ENCODE measurements around the gene SUZ12. TPM values are rescaled to one million over a fixed set of nuclear protein-coding genes. Genes with fewer than 3 reads are reported as not detected.

SUZ12 gene
- total and polyA plus RNA-seq, 2 experiments from 2014 or later, result 22.3 to 39.8 TPM

DNA sequence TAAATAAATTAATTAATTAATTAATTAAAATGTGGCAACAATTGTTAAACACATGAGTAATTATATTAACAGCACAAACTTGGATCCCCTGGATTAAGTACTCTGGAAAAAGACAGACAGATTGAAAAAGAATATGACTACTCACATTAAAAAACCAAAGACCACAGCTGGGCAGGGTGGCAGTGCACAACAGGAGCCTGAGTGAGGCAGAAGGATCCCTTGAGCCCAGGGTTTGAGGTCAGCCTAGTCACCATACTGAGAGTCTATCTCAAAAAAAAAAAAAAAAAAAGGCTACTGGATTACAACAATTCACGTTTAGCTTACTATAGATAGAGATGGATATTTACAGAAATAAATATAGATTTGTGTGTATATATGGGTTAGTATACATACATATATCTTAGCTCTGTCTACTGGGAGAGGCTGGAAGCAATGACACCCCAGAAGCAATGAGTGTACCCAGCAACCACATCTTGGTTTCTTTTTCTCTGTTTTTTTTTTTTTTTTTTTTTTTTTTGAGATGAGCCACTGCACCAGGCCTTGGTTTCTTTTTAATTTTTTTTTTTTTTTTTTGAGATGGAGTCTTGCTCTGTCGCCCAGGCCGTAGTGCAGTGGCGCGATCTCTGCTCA is 10.6 kb upstream of the SUZ12 start (continued):
- TF ChIP-seq, protein P1, sequence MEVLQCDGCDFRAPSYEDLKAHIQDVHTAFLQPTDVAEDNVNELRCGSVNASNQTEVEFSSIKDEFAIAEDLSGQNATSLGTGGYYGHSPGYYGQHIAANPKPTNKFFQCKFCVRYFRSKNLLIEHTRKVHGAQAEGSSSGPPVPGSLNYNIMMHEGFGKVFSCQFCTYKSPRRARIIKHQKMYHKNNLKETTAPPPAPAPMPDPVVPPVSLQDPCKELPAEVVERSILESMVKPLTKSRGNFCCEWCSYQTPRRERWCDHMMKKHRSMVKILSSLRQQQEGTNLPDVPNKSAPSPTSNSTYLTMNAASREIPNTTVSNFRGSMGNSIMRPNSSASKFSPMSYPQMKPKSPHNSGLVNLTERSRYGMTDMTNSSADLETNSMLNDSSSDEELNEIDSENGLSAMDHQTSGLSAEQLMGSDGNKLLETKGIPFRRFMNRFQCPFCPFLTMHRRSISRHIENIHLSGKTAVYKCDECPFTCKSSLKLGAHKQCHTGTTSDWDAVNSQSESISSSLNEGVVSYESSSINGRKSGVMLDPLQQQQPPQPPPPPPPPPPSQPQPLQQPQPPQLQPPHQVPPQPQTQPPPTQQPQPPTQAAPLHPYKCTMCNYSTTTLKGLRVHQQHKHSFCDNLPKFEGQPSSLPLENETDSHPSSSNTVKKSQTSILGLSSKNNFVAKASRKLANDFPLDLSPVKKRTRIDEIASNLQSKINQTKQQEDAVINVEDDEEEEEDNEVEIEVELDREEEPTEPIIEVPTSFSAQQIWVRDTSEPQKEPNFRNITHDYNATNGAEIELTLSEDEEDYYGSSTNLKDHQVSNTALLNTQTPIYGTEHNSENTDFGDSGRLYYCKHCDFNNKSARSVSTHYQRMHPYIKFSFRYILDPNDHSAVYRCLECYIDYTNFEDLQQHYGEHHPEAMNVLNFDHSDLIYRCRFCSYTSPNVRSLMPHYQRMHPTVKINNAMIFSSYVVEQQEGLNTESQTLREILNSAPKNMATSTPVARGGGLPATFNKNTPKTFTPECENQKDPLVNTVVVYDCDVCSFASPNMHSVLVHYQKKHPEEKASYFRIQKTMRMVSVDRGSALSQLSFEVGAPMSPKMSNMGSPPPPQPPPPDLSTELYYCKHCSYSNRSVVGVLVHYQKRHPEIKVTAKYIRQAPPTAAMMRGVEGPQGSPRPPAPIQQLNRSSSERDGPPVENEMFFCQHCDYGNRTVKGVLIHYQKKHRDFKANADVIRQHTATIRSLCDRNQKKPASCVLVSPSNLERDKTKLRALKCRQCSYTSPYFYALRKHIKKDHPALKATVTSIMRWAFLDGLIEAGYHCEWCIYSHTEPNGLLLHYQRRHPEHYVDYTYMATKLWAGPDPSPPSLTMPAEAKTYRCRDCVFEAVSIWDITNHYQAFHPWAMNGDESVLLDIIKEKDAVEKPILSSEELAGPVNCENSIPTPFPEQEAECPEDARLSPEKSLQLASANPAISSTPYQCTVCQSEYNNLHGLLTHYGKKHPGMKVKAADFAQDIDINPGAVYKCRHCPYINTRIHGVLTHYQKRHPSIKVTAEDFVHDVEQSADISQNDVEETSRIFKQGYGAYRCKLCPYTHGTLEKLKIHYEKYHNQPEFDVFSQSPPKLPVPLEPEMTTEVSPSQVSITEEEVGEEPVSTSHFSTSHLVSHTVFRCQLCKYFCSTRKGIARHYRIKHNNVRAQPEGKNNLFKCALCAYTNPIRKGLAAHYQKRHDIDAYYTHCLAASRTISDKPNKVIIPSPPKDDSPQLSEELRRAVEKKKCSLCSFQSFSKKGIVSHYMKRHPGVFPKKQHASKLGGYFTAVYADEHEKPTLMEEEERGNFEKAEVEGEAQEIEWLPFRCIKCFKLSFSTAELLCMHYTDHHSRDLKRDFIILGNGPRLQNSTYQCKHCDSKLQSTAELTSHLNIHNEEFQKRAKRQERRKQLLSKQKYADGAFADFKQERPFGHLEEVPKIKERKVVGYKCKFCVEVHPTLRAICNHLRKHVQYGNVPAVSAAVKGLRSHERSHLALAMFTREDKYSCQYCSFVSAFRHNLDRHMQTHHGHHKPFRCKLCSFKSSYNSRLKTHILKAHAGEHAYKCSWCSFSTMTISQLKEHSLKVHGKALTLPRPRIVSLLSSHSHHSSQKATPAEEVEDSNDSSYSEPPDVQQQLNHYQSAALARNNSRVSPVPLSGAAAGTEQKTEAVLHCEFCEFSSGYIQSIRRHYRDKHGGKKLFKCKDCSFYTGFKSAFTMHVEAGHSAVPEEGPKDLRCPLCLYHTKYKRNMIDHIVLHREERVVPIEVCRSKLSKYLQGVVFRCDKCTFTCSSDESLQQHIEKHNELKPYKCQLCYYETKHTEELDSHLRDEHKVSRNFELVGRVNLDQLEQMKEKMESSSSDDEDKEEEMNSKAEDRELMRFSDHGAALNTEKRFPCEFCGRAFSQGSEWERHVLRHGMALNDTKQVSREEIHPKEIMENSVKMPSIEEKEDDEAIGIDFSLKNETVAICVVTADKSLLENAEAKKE (CRISPR knock-in tag; IDR thresholded peaks at IDR 0.05), result no peak
- no peak for TF ChIP-seq REST (IDR thresholded peaks at IDR 0.05; ENCODE audit: unreplicated experiment)
- TF ChIP-seq POLR2AphosphoS5 (IDR thresholded peaks at IDR 0.05; ENCODE audit: low read depth), result no peak

- no peaks in the 10 kb centered on the region for H3K9me2 ChIP-seq (ENCODE audit: insufficient read depth)
- no peak for DNase-seq (ENCODE audit: low spot score)
- no peak overlapping the region for H3K4me3 Mint-ChIP-seq
- no peaks in the 10 kb centered on the region for H3K36me3 ChIP-seq (ENCODE audit: insufficient read depth)
- no peaks in the 10 kb centered on the region for H3F3A ChIP-seq (replicated peaks; ENCODE audit: low read depth)
- no peaks in the 10 kb centered on the region for H3K27me3 ChIP-seq (ENCODE audit: insufficient read depth)
- H2AFZ ChIP-seq, result no peak overlapping the region
- no peaks in the 10 kb centered on the region for H3K4me1 Mint-ChIP-seq
- H3K27ac Mint-ChIP-seq, result no peak overlapping the region
- H3K27ac ChIP-seq (ENCODE audit: low read depth), result no peak overlapping the region
- no peaks in the 10 kb centered on the region for H3K79me2 ChIP-seq (replicated peaks; ENCODE audit: insufficient read depth)
- no peaks in the 10 kb centered on the region for H3K9me3 Mint-ChIP-seq
- H3K4me3 ChIP-seq, result no peak overlapping the region
- H4K20me1 ChIP-seq (replicated peaks; ENCODE audit: insufficient read depth), result no peaks in the 10 kb centered on the region
- H3K4me1 ChIP-seq (ENCODE audit: insufficient read depth), result no peaks in the 10 kb centered on the region
- H3K4me2 ChIP-seq, result no peak overlapping the region
- ATAC-seq, result no peak
- H3K36me3 Mint-ChIP-seq (ENCODE audit: low read depth), result no peaks in the 10 kb centered on the region; the same call in 2 of the 3 replicates
- peaks cover 7% of the 10 kb centered on the region for H3K27me3 Mint-ChIP-seq (ENCODE audit: insufficient read depth, low read depth, poor library complexity)
- no peak for TF ChIP-seq NANOG (IDR thresholded peaks at IDR 0.05; ENCODE audit: borderline replicate concordance)
- no peak for TF ChIP-seq ZNF114 (CRISPR knock-in tag; IDR thresholded peaks at IDR 0.05)
These were observed 5.1 kb upstream of the SUZ12 start for GRCh38 chr17:31931756-31932155.
